HG03442 (cell line): Measurements from ENCODE around the gene ATP1B4.
"Not testable (repeated sequence)": the region's sequence is repeated elsewhere in the genome, so short reads cannot be mapped to it uniquely, and the experiment has no call there.

Source experiments
- ATAC-seq: cut with Tn5 transposase; IDR thresholded peaks from one replicate; pipeline ENCODE4 v1.9.1; 2021; ENCODE audit warnings: mild to moderate bottlenecking, moderate library complexity; ENCODE audit not compliant: unreplicated experiment

ATP1B4 gene

DNA sequence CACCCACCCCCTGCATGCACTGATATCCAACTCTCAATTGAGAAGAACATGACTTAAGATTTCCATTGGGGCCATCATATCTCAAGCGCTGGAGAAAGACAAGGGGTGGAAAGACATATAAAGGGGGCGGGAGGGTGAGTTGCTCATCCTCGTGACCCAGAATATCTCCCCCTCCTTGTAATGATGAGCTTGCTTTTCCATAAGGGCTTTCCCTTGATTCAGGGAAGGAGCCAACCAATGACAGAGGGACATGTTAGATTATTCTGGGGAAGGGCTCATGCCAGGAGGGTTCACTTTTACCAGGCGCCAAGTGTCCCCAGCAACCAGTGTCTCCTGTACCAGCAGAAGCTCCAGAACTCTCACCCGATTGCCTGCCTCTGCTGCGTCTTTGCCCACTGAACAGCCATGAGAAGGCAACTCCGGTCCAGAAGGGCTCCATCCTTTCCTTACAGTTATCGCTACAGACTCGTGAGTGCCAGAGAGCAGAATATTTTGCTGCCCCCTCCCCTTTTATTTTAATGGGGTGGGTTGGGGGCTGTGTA lies at the start of gene ATP1B4:
ATP1B4 (plus strand) TSS at position 326 of the 542 bp plus-strand sequence; CDS start at position 406, 80 bp downstream.
- ATAC-seq, result no peak

GRCh38 chrX:120315776-120316175 lies 46.1 kb upstream of the ATP1B4 start:
- no peak for ATAC-seq

- no peak for ATAC-seq
Measured at GRCh38 chrX:120316587-120317283, 45.2 kb upstream of the ATP1B4 start.

GRCh38 chrX:120318411-120318810 lies 43.5 kb upstream of the ATP1B4 start:
- no peak for ATAC-seq

DNA sequence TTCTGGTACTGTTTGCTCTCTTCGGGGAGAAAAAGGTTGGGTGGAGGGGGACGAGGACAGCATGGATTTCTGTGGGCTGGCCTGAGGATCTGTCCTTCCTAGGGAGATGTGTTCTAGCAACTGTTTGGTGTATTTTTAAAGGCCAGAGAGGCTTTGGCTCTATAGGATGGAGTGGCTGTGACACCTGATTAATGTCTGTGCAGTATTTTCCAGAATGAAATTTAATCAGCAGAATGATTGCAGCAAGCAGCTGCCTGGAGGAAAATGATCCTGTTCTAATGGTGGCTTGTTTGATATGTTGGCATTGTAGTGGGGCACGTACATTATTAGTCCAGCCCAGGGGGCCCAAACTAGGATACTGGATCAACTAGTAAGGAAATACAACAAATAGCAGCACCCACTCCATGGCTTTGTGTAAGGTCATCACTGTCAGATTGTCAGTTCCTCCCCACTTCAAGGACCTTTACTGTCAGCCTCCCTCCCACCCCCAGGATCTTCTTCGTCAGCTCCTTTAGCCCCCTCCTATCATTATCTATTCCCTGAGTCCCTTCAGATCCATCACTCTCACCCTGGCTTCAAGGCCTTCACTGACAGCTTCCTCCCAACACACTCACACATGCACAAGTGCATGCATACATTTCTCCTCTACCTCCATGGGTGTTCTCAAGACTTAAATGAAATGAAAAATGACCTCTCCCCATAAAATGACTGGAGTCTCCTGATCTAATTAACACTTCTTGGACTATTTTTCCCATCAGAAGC lies 40.2 kb upstream of the ATP1B4 start:
- ATAC-seq, result no peak

GRCh38 chrX:120331116-120331515 lies 30.8 kb upstream of the ATP1B4 start:
- no peak for ATAC-seq

DNA sequence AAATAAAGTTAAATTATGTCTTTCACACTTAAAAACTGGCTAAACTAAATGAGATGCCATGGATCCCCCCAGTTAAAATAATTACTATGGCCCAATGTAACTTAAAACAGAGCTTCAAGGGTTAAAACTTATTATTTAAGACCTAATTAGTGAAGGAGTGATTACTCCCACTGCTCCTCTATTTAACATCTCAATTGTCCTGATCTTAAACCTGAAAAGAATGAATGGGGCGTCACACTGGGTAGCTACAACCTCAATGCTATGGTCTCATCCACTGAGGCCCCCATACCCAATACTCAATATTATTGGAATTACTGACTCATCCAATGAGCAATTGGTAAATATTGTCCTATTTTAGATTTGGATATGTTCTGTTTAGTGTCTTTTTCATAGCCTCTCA lies 29.5 kb upstream of the ATP1B4 start:
- ATAC-seq, result no peak

DNA sequence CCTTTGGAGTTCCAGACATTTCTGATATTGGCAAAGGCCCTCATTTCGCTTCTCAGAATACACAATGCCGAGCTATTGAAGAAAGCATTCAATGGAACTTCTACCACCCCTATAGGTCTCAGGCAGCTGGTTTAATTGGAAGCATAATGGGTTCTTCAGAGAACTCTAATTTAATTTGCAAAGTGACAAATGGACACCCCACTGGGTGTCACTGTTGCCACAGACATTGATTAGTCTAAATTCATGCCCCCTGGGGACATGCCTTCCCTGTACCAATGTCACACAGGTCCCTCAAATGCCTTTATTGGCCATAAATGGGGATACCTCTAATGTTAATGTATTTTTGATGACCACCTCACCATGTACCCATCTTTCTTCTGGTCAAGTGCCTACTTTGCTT lies 27.7 kb upstream of the ATP1B4 start:
- no peak for ATAC-seq

DNA sequence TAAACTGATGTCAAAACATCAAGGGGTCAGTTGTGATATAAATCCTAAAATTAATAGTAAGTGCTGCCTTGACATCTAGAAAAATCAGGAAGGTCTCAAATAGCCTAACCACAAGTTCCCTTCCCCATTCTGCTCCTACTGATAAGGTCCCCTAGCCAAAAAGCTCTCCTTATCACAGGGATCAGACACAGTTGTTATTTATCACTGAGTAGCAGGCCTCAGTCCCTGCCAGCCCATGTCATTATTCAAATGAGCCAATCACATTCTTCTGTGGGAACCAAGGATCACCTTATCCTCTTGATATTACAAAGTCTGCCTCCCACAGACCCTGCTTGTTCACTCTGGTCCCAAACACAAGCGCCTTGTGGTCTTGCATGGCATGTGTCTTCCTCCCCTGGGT lies 27.3 kb upstream of the ATP1B4 start:
- ATAC-seq, result no peak

GRCh38 chrX:120335289-120335688 lies 26.6 kb upstream of the ATP1B4 start:
- ATAC-seq, result no peak

- ATAC-seq, result no peak
Measured at GRCh38 chrX:120336899-120337298, 25.0 kb upstream of the ATP1B4 start.

GRCh38 chrX:120344566-120344965 lies 17.3 kb upstream of the ATP1B4 start:
- ATAC-seq, result not testable (repeated sequence)

GRCh38 chrX:120350450-120351138 lies 11.3 kb upstream of the ATP1B4 start:
- no peak for ATAC-seq

- no peak for ATAC-seq
Measured at GRCh38 chrX:120356084-120356483, 5.8 kb upstream of the ATP1B4 start.

- ATAC-seq, result no peak
Measured at GRCh38 chrX:120357186-120357585, 4.7 kb upstream of the ATP1B4 start.

DNA sequence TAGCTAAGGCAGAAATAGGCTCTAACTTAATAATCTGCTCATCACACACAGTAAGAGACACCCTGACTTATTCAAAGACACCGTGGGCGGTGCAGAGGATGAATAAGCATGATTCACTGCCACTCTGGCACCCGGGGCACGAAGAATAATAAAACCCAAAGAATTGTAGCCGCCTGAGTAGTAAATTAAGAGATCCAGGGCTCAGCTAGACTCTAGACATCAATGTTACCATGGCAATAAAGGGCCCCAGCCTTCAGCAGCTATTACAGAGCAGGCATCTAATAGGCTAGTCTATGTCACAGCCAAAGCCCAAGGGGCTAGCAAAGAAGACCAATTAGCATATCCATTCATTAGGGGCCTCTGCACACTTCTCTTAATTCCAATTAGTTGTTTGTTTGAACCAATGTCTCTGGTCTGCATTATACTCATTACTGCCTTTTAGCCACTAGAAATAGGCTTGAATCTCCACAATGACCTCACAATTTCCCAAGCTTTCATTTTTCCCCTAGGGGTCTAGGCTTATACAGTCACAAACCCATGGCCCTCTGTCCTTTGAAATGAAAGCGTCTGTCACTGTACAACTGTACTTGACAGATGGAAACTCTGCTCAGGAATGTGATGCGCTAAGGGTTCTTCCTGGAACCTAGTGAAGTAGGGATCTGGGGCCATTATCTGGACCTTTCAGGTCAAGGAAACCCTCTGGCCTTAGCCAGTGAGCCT lies 3.0 kb upstream of the ATP1B4 start:
- ATAC-seq, result no peak

- ATAC-seq, result peak; percentile 63
Measured at GRCh38 chrX:120365320-120365719, 3.4 kb downstream of the ATP1B4 start.

GRCh38 chrX:120365968-120366367 lies 4.1 kb downstream of the ATP1B4 start:
- no peak for ATAC-seq

DNA sequence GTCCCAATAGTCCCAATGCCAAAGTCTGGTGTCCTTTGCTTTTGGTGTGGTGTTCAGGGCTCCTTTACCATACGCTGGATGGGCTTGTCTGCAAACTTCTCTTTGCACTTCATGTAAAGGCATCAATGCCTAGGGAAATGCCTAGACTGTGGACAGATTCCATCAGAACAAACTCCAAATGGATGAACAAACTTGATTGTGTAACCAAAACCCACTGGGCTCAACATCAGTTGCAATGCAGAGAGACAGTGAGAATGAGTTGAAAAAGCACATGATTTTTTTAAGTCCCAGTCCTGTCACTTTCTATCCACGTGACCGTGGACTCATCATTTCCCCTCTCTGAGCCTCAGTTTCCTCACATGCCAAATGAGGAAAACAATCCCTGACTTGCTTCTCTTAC lies 4.9 kb downstream of the ATP1B4 start:
- ATAC-seq, result no peak

DNA sequence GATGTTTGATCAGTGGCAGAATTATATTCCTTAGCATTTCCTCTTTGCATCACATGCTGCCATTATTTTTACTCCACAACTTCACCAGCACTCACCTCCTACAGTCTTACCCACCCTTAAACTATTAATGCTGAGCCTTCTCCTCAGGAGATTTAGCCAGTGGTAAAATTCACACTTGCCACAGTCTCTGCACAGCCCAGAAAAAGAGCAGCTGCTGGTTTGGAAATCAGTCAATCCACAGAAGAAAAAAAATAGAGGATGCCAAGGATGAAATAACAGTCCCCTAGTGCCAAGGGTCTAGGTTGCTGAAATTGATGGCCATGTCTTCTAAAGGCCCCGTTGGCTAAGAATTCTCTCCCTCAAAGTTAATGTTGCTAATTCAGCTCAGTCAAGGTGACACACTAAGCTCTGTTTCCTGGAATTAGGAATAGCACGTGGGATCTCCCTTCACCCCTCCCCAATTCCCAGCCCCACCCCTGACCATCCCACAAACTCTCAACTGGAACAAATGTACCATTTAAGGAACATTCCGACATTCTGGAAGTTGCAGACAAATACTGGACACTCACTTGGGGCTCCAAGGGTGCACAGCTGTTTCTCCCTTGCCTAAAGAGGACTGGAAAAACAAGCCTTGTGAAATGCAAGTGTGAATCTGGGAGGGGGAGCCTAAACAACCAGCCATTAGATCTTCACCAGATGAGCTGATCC lies 5.7 kb downstream of the ATP1B4 start:
- no peak for ATAC-seq
